GM12801 (cell line): ENCODE results near the gene SLC16A2.

Source experiments
- CTCF ChIP-seq: IDR thresholded peaks from one replicate; pipeline ENCODE4 v1.5.1; 2011; ENCODE audit warnings: control low read depth; ENCODE audit not compliant: insufficient read length; ENCODE audit errors: extremely low read depth

The SLC16A2 gene

GRCh38 chrX:74405973-74406489, 15.3 kb upstream of the SLC16A2 start:
- no peak for TF ChIP-seq CTCF

GRCh38 chrX:74408304-74408703, 13.0 kb upstream of the SLC16A2 start:
- no peak for TF ChIP-seq CTCF

- no peak for TF ChIP-seq CTCF
These were observed 1.5 kb upstream of the SLC16A2 start for GRCh38 chrX:74419864-74420195.

GRCh38 chrX:74420196-74421035, 877 bp upstream of the SLC16A2 start:
- no peak for TF ChIP-seq CTCF

GRCh38 chrX:74421740-74422352, 553 bp downstream of the SLC16A2 start:
- TF ChIP-seq CTCF, result no peak

GRCh38 chrX:74422576-74423288, 1.4 kb downstream of the SLC16A2 start:
- TF ChIP-seq CTCF, result no peak

GRCh38 chrX:74423289-74423998, 2.2 kb downstream of the SLC16A2 start:
- TF ChIP-seq CTCF, result no peak
